ENCODE measurements around the gene GALE. TPM values are rescaled to one million over a fixed set of nuclear protein-coding genes. Genes with fewer than 3 reads are reported as not detected.

Gene GALE
- polyA plus RNA-seq, 1 donor (not counting 4 experiments of a cell fraction or from before 2014, with no cell fraction given), result 52.8 TPM

- no peak for TF ChIP-seq EZH2 (IDR thresholded peaks at IDR 0.05; ENCODE audit: low read length)
- TF ChIP-seq, protein P1, sequence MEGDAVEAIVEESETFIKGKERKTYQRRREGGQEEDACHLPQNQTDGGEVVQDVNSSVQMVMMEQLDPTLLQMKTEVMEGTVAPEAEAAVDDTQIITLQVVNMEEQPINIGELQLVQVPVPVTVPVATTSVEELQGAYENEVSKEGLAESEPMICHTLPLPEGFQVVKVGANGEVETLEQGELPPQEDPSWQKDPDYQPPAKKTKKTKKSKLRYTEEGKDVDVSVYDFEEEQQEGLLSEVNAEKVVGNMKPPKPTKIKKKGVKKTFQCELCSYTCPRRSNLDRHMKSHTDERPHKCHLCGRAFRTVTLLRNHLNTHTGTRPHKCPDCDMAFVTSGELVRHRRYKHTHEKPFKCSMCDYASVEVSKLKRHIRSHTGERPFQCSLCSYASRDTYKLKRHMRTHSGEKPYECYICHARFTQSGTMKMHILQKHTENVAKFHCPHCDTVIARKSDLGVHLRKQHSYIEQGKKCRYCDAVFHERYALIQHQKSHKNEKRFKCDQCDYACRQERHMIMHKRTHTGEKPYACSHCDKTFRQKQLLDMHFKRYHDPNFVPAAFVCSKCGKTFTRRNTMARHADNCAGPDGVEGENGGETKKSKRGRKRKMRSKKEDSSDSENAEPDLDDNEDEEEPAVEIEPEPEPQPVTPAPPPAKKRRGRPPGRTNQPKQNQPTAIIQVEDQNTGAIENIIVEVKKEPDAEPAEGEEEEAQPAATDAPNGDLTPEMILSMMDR (optimal IDR thresholded peaks at IDR 0.05 in 1 of 3, IDR thresholded peaks at IDR 0.05 in 1 of 3, conservative IDR thresholded peaks at IDR 0.05 in 1 of 3; ENCODE audit: extremely low read depth in 1 of 3, insufficient read depth in 2 of 3, low read length in 3 of 3), result no peak
- peaks cover 14% of the 10 kb centered on the region for H3K4me1 ChIP-seq (ENCODE audit: control insufficient read depth, extremely low read depth, insufficient read depth, low read length)
These were observed 1.3 kb downstream of the GALE start for GRCh38 chr1:23799255-23799569.

GRCh38 chr1:23798662-23799142, 1.9 kb downstream of the GALE start:
- FAIRE-seq (no peak), DNase-seq (ENCODE audit: low read depth, low spot score) (no peak)
- Histone ChIP-seq H2AFZ (ENCODE audit: control insufficient read depth, low read length) (no peak overlapping the region), H3K4me1 (ENCODE audit: control insufficient read depth, extremely low read depth, insufficient read depth, low read length) (peaks cover 14% of the 10 kb centered on the region), H3K9me1 (ENCODE audit: control insufficient read depth, extremely low read depth, insufficient read depth, low read length) (no peaks in the 10 kb centered on the region), H3K4me3 (ENCODE audit: control insufficient read depth in 2 of 3, extremely low read depth in 1 of 3, insufficient read depth in 2 of 3, low read depth in 1 of 3, low read length in 3 of 3) (peak overlapping the region in 1 of 3 experiments; percentile 82), H3K79me2 (ENCODE audit: control insufficient read depth, insufficient read depth, low read length) (peaks cover 1% of the 10 kb centered on the region), H3K27ac (ENCODE audit: control insufficient read depth, insufficient read depth, low read length) (peak overlapping the region; percentile 83), H3K9ac (ENCODE audit: control insufficient read depth, extremely low read depth, insufficient read depth, low read length) (peak overlapping the region; percentile 83), H4K20me1 (ENCODE audit: control insufficient read depth, extremely low read depth, insufficient read depth, low read length) (no peaks in the 10 kb centered on the region), H3K27me3 (ENCODE audit: control insufficient read depth, extremely low read depth, insufficient read depth, low read length) (no peaks in the 10 kb centered on the region), H3K4me2 (ENCODE audit: control insufficient read depth, extremely low read depth, insufficient read depth, low read depth, low read length) (peak overlapping the region; percentile 99), H3K9me3 (ENCODE audit: control insufficient read depth, low read depth, low read length) (no peaks in the 10 kb centered on the region), H3K36me3 (ENCODE audit: control insufficient read depth in 2 of 2, extremely low read depth in 1 of 2, insufficient read depth in 2 of 2, low read length in 2 of 2) (peaks cover 27 to 34% of the 10 kb centered on the region in 2 experiments)
- no peak for TF ChIP-seq EZH2 (IDR thresholded peaks at IDR 0.05; ENCODE audit: low read length)
- TF ChIP-seq, protein P1 (optimal IDR thresholded peaks at IDR 0.05 in 1 of 3, IDR thresholded peaks at IDR 0.05 in 1 of 3, conservative IDR thresholded peaks at IDR 0.05 in 1 of 3; ENCODE audit: extremely low read depth in 1 of 3, insufficient read depth in 2 of 3, low read length in 3 of 3), result peak; percentile 3 to 43 (median 11)
- dilution Hi-C loops (cut with MboI; ENCODE audit: extremely low pct_ligation_motif_present, low sequenced_read_pairs), result no loop called here

More at GRCh38 chr1:23799255-23799569, 1.3 kb downstream of the GALE start:
- peak overlapping the region; percentile 4 to 93 (median 82) for H3K4me3 ChIP-seq (ENCODE audit: control insufficient read depth in 2 of 3, extremely low read depth in 1 of 3, insufficient read depth in 2 of 3, low read depth in 1 of 3, low read length in 3 of 3)
- peak overlapping the region; percentile 83 for H3K9ac ChIP-seq (ENCODE audit: control insufficient read depth, extremely low read depth, insufficient read depth, low read length)
- peaks cover 27 to 30% of the 10 kb centered on the region in 2 experiments for H3K36me3 ChIP-seq (ENCODE audit: control insufficient read depth in 2 of 2, extremely low read depth in 1 of 2, insufficient read depth in 2 of 2, low read length in 2 of 2)
- H2AFZ ChIP-seq (ENCODE audit: control insufficient read depth, low read length), result no peak overlapping the region
- H4K20me1 ChIP-seq (ENCODE audit: control insufficient read depth, extremely low read depth, insufficient read depth, low read length), result no peaks in the 10 kb centered on the region
- dilution Hi-C loops (cut with MboI; ENCODE audit: extremely low pct_ligation_motif_present, low sequenced_read_pairs), result no loop called here
- peaks cover 1% of the 10 kb centered on the region for H3K79me2 ChIP-seq (ENCODE audit: control insufficient read depth, insufficient read depth, low read length)
- no peak for DNase-seq (ENCODE audit: low read depth, low spot score)
- H3K4me2 ChIP-seq (ENCODE audit: control insufficient read depth, extremely low read depth, insufficient read depth, low read depth, low read length), result peak overlapping the region; percentile 99
- H3K9me3 ChIP-seq (ENCODE audit: control insufficient read depth, low read depth, low read length), result no peaks in the 10 kb centered on the region
- peak overlapping the region; percentile 83 for H3K27ac ChIP-seq (ENCODE audit: control insufficient read depth, insufficient read depth, low read length)
- no peaks in the 10 kb centered on the region for H3K9me1 ChIP-seq (ENCODE audit: control insufficient read depth, extremely low read depth, insufficient read depth, low read length)
- H3K27me3 ChIP-seq (ENCODE audit: control insufficient read depth, extremely low read depth, insufficient read depth, low read length), result no peaks in the 10 kb centered on the region
- peak; percentile 89 for FAIRE-seq

All from keratinocyte (primary cell).